IMR-90 (cell line): ENCODE data around the gene CDCP2.

ENCODE experiments used
- CTCF ChIP-seq: conservative IDR thresholded peaks from 2 replicates; pipeline ENCODE4 v1.5.1; 2012; ENCODE audit warnings: mild to moderate bottlenecking, low read depth, low read length, improper control_type of control experiment
- MXI1 ChIP-seq: IDR thresholded peaks from 2 replicates; pipeline ENCODE4 v1.6.1; 2012; ENCODE audit warnings: low read depth, mild to moderate bottlenecking, low read length, moderate library complexity, borderline replicate concordance
- NFE2L2 ChIP-seq: fragments of 150-350 bp; IDR thresholded peaks from 2 replicates; pipeline ENCODE4 v1.6.1; 2016; ENCODE audit warnings: low read depth, mild to moderate bottlenecking, low read length
- POLR2A ChIP-seq: IDR thresholded peaks from 2 replicates; pipeline ENCODE4 v1.6.1; 2012; ENCODE audit warnings: mild to moderate bottlenecking, low read depth, low read length
- RAD21 ChIP-seq: IDR thresholded peaks from 2 replicates; pipeline ENCODE4 v1.6.1; 2012; ENCODE audit warnings: low read length, improper control_type of control experiment
- RCOR1 ChIP-seq: IDR thresholded peaks from 2 replicates; pipeline ENCODE4 v1.6.1; 2012; ENCODE audit warnings: mild to moderate bottlenecking, low read length, improper control_type of control experiment; ENCODE audit not compliant: insufficient replicate concordance
- SMC3 ChIP-seq: fragments of 150-350 bp; IDR thresholded peaks from 2 replicates; pipeline ENCODE4 v1.6.1; 2016; ENCODE audit warnings: low read depth, mild to moderate bottlenecking, antibody characterized with exemption, low read length, moderate library complexity
- USF2 ChIP-seq: fragments of 150-350 bp; IDR thresholded peaks from 2 replicates; pipeline ENCODE4 v1.6.1; 2017; ENCODE audit warnings: mild to moderate bottlenecking, antibody characterized with exemption, low read length, low read depth
- TF ChIP-seq, protein P1 (sequence below): fragments of 150-350 bp; IDR thresholded peaks from 2 replicates; pipeline ENCODE4 v1.6.1; 2016; ENCODE audit warnings: low read depth, mild to moderate bottlenecking, low read length, moderate library complexity, borderline replicate concordance

- TF ChIP-seq, protein P1, sequence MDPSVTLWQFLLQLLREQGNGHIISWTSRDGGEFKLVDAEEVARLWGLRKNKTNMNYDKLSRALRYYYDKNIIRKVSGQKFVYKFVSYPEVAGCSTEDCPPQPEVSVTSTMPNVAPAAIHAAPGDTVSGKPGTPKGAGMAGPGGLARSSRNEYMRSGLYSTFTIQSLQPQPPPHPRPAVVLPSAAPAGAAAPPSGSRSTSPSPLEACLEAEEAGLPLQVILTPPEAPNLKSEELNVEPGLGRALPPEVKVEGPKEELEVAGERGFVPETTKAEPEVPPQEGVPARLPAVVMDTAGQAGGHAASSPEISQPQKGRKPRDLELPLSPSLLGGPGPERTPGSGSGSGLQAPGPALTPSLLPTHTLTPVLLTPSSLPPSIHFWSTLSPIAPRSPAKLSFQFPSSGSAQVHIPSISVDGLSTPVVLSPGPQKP: no peak
- no peak for TF ChIP-seq CTCF
- no peak for TF ChIP-seq USF2
- TF ChIP-seq SMC3: no peak
- TF ChIP-seq MXI1: no peak
- TF ChIP-seq POLR2A: no peak
- no peak for TF ChIP-seq RCOR1
- TF ChIP-seq NFE2L2: no peak
- no peak for TF ChIP-seq RAD21
Observed at GRCh38 chr1:54108156-54108555, 44.6 kb downstream of the CDCP2 start.
